OCI-LY1 (cell line): ENCODE measurements around the gene MFRP.

Experiments used
- EZH2 ChIP-seq: fragments of 200-600 bp; sonication (generic), shearing (Covaris generic); IDR thresholded peaks from 2 replicates; pipeline ENCODE4 v1.8.0; 2017; ENCODE audit warnings: borderline replicate concordance, mixed run types, mild to moderate bottlenecking, antibody characterized with exemption, low read length, moderate library complexity, mixed read lengths
- TF ChIP-seq, protein P1 (sequence below): fragments of 200-600 bp; sonication (generic), shearing (Covaris generic); IDR thresholded peaks from 2 replicates; pipeline ENCODE4 v1.5.1; 2017; ENCODE audit warnings: mild to moderate bottlenecking, antibody characterized with exemption, low read length, moderate library complexity, mixed read lengths

- TF ChIP-seq, protein P1, sequence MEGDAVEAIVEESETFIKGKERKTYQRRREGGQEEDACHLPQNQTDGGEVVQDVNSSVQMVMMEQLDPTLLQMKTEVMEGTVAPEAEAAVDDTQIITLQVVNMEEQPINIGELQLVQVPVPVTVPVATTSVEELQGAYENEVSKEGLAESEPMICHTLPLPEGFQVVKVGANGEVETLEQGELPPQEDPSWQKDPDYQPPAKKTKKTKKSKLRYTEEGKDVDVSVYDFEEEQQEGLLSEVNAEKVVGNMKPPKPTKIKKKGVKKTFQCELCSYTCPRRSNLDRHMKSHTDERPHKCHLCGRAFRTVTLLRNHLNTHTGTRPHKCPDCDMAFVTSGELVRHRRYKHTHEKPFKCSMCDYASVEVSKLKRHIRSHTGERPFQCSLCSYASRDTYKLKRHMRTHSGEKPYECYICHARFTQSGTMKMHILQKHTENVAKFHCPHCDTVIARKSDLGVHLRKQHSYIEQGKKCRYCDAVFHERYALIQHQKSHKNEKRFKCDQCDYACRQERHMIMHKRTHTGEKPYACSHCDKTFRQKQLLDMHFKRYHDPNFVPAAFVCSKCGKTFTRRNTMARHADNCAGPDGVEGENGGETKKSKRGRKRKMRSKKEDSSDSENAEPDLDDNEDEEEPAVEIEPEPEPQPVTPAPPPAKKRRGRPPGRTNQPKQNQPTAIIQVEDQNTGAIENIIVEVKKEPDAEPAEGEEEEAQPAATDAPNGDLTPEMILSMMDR = no peak
- TF ChIP-seq EZH2 = no peak
Observed at GRCh38 chr11:119357074-119357473, 10.6 kb upstream of the MFRP start.
